NOMO-1 treated with DMSO at 0.1 percent for 48 hours (cell line): ENCODE measurements around the gene CHTF18.
"Not testable (repeated sequence)": the region's sequence is repeated elsewhere in the genome, so short reads cannot be mapped to it uniquely, and the experiment has no call there.

Source experiments
- DNase-seq: peaks from one replicate; lab custom pipeline; 2025; ENCODE audit not compliant: unreplicated experiment; lab: John Stamatoyannopoulos, UW

CHTF18 gene

GRCh38 chr16:804193-805048, 16.0 kb downstream of the CHTF18 start:
- no peak for DNase-seq

- no peak for DNase-seq
These were observed 17.1 kb downstream of the CHTF18 start for GRCh38 chr16:805474-805873.

- DNase-seq: peak; percentile 92
These were observed 19.1 kb downstream of the CHTF18 start for GRCh38 chr16:807347-808084.

GRCh38 chr16:808085-808386, 19.6 kb downstream of the CHTF18 start:
- DNase-seq: no peak

- DNase-seq: peak; percentile 21
These were observed 24.9 kb downstream of the CHTF18 start for GRCh38 chr16:813204-813915.

- DNase-seq: no peak
These were observed 25.5 kb downstream of the CHTF18 start for GRCh38 chr16:813916-814412.

- no peak for DNase-seq
These were observed 26.6 kb downstream of the CHTF18 start for GRCh38 chr16:814974-815373.

GRCh38 chr16:815861-816260, 27.4 kb downstream of the CHTF18 start:
- DNase-seq: no peak

GRCh38 chr16:817001-817906, 28.8 kb downstream of the CHTF18 start:
- DNase-seq: no peak

- DNase-seq: no peak
These were observed 29.7 kb downstream of the CHTF18 start for GRCh38 chr16:818132-818531.

GRCh38 chr16:818592-818991, 30.2 kb downstream of the CHTF18 start:
- no peak for DNase-seq

- DNase-seq: no peak
These were observed 31.1 kb downstream of the CHTF18 start for GRCh38 chr16:819336-820043.

- not testable (repeated sequence) for DNase-seq
These were observed 31.6 kb downstream of the CHTF18 start for GRCh38 chr16:820044-820408.

GRCh38 chr16:820748-821147, 32.3 kb downstream of the CHTF18 start:
- no peak for DNase-seq

GRCh38 chr16:821751-822150, 33.3 kb downstream of the CHTF18 start:
- DNase-seq: no peak

GRCh38 chr16:822174-822908, 33.9 kb downstream of the CHTF18 start:
- no peak for DNase-seq

- DNase-seq: no peak
These were observed 34.5 kb downstream of the CHTF18 start for GRCh38 chr16:822909-823297.

GRCh38 chr16:824194-824593, 35.8 kb downstream of the CHTF18 start:
- no peak for DNase-seq

GRCh38 chr16:824601-825000, 36.2 kb downstream of the CHTF18 start:
- no peak for DNase-seq
